Fibroblast of peridontal ligament (primary cell): ENCODE data around the gene CPNE5.

Experiments
- DNase-seq: peaks from one replicate; pipeline ENCODE4 v3.0.0-alpha.2; 2010; ENCODE audit errors: extremely low read depth

The CPNE5 gene

GRCh38 chr6:36791521-36792135 is 47.6 kb downstream of the CPNE5 start:
- DNase-seq, result no peak

GRCh38 chr6:36791085-36791484 is 48.2 kb downstream of the CPNE5 start:
- DNase-seq, result no peak

- no peak for DNase-seq
Observed at GRCh38 chr6:36788768-36789167, 50.5 kb downstream of the CPNE5 start.

- DNase-seq, result no peak
Observed at GRCh38 chr6:36788186-36788585, 51.1 kb downstream of the CPNE5 start.

- DNase-seq, result no peak
Observed at GRCh38 chr6:36787210-36787609, 52.0 kb downstream of the CPNE5 start.

GRCh38 chr6:36786055-36786675 is 53.1 kb downstream of the CPNE5 start:
- DNase-seq, result no peak

GRCh38 chr6:36784376-36784636 is 54.9 kb downstream of the CPNE5 start:
- no peak for DNase-seq

- DNase-seq, result no peak
Observed at GRCh38 chr6:36783603-36784375, 55.5 kb downstream of the CPNE5 start.

GRCh38 chr6:36781669-36782068 is 57.6 kb downstream of the CPNE5 start:
- no peak for DNase-seq

GRCh38 chr6:36780442-36781177 is 58.6 kb downstream of the CPNE5 start:
- no peak for DNase-seq

GRCh38 chr6:36779227-36779626 is 60.0 kb downstream of the CPNE5 start:
- DNase-seq, result no peak

GRCh38 chr6:36777801-36778200 is 61.4 kb downstream of the CPNE5 start:
- no peak for DNase-seq

GRCh38 chr6:36776167-36776566 is 63.1 kb downstream of the CPNE5 start:
- no peak for DNase-seq

- no peak for DNase-seq
Observed at GRCh38 chr6:36774331-36774730, 64.9 kb downstream of the CPNE5 start.

- DNase-seq, result no peak
Observed at GRCh38 chr6:36772397-36772796, 66.8 kb downstream of the CPNE5 start.

GRCh38 chr6:36771145-36771544 is 68.1 kb downstream of the CPNE5 start:
- DNase-seq, result no peak

GRCh38 chr6:36769676-36770499 is 69.4 kb downstream of the CPNE5 start:
- DNase-seq, result no peak

GRCh38 chr6:36769183-36769675 is 70.0 kb downstream of the CPNE5 start:
- no peak for DNase-seq

GRCh38 chr6:36766399-36766945 is 72.8 kb downstream of the CPNE5 start:
- DNase-seq, result no peak

- DNase-seq, result peak; percentile 87
Observed at GRCh38 chr6:36765594-36766398, 73.4 kb downstream of the CPNE5 start.
